SHP77 treated with DMSO at 0.1 percent for 48 hours (cell line): ENCODE data around the gene ZNF441.
"Not testable (repeated sequence)": the region's sequence is repeated elsewhere in the genome, so short reads cannot be mapped to it uniquely, and the experiment has no call there.

Source experiments
- DNase-seq: peaks from one replicate; lab custom pipeline; 2025; lab: John Stamatoyannopoulos, UW

The ZNF441 gene

DNA sequence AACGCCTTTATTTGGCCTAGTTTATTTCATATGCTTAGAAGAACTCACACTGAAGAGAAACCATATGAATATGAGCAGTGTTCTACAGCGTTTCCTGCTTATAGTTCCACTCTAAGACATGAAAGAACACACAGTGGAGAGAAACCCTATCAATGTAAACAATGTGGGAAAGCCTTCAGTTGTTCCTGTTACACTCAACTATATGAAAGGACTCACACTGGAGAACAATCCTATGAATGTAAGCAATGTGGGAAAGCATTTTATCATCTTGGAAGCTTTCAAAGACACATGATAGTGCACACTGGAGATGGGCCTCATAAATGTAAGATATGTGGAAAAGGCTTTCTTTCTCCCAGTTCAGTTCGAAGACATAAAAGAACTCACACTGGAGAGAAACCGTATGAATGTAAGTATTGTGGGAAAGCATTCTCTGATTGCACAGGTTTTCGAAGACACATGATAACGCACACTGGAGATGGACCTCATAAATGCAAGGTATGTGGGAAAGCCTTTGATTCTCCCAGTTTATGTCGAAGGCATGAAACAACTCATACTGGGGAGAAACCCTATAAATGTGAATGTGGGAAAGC lies 13.7 kb downstream of the ZNF441 start:
- DNase-seq = no peak

DNA sequence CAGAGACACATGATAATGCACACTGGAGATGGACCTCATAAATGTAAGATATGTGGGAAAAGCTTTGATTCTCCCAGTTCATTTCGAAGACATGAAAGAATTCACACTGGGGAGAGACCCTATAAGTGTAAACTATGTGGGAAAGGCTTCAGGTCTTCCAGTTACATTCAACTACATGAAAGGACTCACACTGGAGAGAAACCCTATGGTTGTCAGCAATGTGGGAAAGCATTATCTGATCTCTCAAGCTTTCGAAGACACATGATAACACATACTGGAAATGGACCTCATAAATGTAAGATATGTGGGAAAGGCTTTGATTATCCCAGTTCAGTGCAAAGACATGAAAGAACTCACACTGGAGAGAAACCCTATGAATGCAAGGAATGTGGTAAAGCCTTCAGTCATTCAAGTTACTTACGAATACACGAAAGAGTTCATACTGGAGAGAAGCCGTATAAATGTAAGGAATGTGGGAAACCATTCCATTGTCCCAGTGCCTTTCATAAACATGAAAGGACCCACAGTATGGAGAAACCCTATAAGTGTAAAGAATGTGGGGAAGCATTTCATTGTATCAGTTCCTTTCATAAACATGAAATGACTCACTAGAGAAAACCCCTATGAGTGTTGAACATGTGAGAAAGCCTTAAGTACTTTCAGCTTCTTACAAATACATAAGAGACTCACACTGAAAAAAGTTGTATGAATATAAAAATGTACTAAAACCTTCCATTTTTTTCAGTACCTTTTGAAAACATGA lies 14.7 kb downstream of the ZNF441 start:
- DNase-seq = no peak

DNA sequence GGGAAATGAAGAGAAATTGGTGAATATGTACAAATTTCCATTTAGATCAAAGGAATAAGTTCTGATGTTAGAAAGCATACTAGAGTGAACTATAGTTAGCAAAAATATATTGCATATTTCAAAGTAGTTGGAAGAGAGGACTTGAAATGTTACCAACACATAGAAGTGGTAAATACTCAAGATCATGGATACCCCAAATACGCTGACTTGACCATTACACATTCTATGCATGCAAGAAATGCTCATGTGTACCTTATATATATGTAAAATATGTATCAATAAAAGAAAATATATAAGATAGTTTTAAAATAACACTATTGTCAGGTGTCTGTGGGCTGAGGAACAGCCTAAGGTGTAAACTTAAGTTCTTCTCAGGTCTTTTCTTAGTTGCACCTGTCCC lies 17.0 kb downstream of the ZNF441 start:
- DNase-seq = no peak

- DNase-seq = no peak
These were observed 17.6 kb downstream of the ZNF441 start for GRCh38 chr19:11784356-11784755.

DNA sequence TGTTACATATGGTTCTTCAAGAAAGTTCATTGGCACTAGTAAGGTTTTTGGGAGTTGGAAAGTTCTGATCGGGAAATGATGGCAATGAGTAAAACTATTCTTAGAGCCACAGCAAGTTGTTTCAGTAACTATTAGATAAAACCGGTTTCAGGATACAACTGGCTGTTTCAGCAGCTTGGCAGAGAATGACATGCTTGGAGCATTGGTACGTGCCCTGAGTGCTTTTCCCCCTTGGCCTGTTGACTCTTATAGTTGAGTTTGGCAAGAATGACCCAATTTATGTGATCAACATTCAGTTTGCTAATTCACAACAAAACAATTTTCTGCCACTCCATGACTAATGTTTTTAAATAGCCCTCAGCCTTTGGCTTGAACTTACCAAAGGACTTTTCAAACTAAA lies 20.7 kb downstream of the ZNF441 start:
- no peak for DNase-seq

- DNase-seq = no peak
These were observed 26.1 kb downstream of the ZNF441 start for GRCh38 chr19:11792942-11793341.

DNA sequence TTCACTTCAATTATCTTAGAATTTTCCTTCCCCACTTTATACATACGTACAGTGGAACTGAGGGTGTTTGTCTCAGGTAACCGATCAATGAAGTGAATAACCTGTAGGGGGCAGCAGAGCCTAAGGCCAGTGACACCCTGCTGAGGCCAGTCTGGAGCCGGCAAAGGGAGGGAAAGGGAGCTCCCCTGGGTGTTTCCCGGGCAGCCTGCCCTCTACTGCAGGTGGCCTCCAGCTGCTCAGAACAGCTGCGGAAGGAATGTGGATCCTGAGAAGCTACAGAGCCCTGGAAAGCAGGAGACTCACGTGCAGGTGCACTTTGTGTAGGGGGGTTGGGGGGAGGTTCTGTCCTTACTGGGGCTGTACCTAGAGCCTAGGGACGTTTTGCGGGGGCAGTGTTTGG lies 30.7 kb downstream of the ZNF441 start:
- peak; percentile 95 for DNase-seq

DNA sequence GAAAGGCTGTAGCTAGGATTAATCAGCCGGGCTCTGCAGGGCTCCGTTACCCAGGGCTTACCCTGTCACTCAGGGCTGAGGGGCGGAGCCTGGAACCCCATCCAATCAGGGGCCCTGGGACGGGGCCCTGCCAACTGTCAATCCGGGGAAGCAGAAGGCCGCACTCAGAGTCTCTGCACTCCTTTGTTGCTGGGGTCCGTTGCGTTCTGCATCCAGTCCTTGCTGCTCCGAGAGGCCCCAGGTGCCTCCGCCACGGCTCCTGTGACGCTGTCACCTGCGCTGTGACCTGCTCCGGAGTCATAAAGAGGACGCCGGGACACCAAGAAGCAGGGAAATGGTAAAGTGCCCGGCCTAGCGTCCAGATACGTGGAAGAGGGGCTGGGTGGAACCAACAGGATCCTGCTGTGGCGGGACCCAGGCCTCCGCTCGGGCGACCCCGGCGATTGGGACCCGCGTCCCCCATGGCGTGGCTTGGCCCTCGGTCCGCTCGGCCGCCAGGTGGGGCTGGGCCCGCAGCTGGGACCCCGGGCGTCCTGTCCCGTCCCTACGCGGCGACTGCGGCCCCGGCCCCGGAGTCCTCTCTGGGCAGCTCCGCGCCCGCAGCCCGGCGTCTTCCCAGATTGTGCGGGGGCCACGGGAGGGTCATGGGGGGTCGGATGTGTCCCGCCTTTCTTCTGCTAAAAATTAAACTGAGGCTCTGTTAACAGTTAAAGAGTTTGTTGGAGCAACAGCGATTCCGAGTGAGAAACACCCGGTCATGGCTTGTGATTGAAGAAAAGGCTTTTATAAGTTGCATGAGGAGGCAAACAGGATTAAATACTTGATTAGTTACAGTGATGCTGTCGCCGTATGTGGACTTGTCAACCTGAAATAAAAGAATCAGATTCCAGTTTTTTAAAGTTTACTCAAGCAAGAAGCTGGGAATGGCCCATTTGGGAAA lies 31.9 kb downstream of the ZNF441 start, which contains the start of gene ZNF491:
ZNF491 (plus strand) TSS at position 133 of the 940 bp plus-strand sequence. CDS start 7,431 bp downstream, outside the sequence.
- peak; percentile 88 for DNase-seq

DNA sequence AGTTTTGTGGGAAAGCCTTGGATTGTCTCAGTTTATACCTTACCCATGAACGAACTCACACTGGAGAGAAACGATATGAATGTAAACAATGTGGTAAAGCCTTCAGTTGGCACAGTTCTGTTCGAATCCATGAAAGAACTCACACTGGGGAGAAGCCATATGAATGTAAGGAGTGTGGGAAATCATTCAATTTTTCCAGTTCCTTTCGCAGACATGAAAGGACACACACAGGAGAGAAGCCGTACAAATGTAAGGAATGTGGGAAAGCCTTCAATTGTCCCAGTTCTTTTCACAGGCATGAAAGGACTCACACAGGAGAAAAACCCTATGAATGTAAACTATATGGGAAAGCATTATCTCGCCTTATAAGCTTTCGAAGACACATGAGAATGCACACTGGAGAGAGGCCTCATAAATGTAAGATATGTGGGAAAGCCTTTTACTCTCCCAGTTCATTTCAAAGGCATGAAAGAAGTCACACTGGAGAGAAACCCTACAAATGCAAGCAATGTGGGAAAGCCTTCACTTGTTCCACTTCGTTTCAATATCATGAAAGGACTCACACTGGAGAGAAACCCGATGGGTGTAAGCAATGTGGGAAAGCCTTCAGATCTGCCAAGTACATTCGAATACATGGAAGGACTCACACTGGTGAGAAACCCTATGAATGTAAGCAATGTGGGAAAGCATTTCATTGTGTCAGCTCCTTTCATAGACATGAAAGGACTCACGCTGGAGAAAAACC lies 39.7 kb downstream of the ZNF441 start:
- DNase-seq = no peak

GRCh38 chr19:11807099-11807380 lies 40.2 kb downstream of the ZNF441 start:
- DNase-seq = no peak

DNA sequence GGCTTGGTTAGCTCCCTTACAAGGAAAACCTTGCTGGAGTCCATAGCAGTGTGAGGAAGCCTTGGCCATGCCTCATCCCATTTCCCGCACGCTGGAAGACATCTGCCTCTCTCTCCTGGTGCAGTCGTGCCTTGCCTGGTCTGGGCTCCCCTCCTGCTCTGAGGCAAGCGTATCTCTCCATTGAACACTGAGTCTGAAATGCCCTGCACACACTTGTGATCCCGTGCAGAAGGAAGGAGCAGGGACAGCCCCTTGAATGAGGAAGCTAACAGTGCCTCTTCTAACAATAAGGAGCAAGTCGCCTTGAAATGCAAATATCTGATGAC lies 46.9 kb downstream of the ZNF441 start:
- DNase-seq = no peak

DNA sequence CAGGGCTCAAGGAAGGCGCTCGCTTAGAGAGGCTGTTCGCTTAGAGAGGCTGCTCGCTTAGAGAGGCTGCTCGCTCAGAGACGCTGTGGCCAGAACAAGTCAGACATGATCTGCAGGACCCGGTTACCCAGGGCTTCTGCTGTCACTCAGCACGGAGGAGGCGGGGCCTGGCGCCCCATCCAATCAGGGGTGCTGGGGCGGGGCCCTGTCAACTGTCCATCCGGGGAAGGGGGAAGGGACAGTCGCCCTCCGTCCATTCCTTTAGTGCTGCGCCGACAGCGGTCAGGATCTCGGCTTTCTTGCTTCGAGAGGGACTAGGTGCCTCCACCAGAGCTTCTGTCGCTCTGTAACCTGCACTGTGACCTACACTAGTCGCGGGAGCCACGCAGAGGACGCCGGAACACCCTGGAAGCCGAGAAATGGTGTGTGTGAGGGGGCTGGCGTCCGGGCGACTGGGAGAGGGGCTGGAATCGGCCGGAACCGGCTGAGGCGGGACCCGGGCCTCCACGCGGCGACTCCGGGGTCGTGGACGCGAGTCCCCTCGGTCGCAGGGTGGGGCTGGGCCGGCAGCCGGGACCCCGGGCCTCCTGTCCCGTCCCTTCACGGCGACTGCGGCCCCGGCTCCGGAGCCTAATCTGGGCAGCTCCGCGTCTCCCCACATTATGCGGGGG lies 47.4 kb downstream of the ZNF441 start, which contains the start of gene ZNF440:
ZNF440 (plus strand) TSS at position 245 of the 671 bp plus-strand sequence; CDS start at position 420, 175 bp downstream.
- DNase-seq = peak; percentile 90

GRCh38 chr19:11814700-11815035 lies 47.9 kb downstream of the ZNF441 start:
- DNase-seq = no peak

DNA sequence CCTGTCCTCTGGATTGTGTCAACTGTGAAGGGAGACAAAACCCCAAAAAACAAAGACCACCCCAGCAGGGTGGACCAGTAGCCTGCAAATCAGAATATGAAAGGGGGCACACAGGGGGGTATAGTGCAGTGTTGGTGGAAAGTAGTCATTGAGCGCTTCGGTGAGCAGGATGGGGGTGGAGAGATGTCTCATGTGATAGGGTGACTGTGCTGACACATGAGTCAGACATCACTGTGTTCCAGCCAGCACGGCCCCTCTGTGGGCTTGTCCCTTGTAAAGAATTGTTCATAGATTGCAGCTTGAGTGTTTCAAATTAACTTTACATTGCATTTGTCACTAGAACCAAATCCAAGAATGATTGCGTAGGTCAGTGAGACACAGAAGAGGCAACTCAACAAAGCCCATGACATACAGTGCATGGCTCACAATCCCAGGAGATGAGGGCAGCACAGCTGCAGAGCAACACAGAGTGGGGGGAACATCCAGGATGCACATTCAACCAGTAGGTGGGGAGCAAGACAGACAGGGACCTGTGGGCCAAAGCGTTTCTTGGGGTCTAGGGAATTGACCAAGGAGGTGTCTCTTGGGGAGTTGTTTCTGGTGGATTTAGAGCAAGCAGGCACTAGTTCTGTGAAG lies 54.8 kb downstream of the ZNF441 start:
- DNase-seq = no peak

DNA sequence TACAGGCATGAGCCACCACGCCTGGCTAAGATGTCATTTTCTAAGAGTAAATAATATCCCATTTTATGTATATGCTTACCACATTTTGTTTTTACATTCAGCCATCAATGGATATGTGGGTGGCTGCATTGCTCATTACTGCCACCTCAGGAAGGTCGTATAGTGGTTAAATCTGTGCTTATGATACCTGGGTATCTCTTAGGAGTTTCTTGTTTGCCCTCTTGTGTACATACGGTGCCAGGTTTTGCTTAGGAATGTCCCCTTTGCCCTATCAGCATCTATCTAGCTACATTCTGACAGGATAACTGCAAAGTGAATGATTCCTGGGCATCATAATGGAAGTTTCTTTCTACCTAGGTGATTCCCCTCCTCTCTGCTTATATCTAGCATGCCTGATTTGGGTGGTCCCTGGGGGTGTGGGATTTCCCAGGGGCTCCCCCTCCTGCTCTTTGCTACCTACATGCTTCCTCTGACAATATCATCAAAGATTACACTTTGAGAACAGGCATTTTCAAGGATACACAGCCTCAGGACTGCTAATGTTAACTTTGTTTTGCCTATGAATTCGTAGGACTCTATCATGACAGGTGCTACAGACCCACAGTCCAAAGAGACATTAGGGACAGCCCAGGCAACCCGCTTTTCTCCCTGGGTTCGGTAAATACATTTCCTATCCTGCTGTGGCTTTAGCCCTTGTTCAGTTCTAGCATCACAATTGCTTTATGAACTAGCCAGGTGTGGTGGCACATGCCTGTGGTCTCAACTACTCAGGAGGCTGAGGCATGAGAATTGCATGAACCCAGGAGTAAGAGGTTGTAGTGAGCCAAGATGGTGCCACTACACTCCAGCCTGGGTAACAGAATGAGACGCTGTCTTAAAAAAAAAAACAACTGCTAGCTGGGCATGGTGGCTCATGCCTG lies 62.4 kb downstream of the ZNF441 start:
- DNase-seq = not testable (repeated sequence)

GRCh38 chr19:11832253-11832912 lies 65.6 kb downstream of the ZNF441 start:
- DNase-seq = no peak

GRCh38 chr19:11833541-11833940 lies 66.7 kb downstream of the ZNF441 start:
- DNase-seq = no peak
